Smooth muscle cell (in vitro differentiated cells): Measurements from ENCODE around the gene DCTN1. TPM values are rescaled to one million over a fixed set of nuclear protein-coding genes. Genes with fewer than 3 reads are reported as not detected.
A peak's percentile ranks its signal among the peaks of the same experiment; 100 is the strongest.

Experiments
- DNase-seq: peaks from one replicate; lab custom pipeline; 2025; ENCODE audit not compliant: unreplicated experiment; lab: John Stamatoyannopoulos, UW
- H2AFZ ChIP-seq: fragments of 200-600 bp; sonication (generic); 2 replicates; pipeline ENCODE4 v1.6.0; 2016; ENCODE audit warnings: antibody characterized with exemption, low read depth, mild to moderate bottlenecking
- H3F3A ChIP-seq: fragments of 200-600 bp; sonication (generic); 2 replicates; pipeline ENCODE4 v1.6.0; 2017; ENCODE audit warnings: antibody characterized with exemption, low read depth
- H3K27ac ChIP-seq: fragments of 200-600 bp; sonication (generic); 2 replicates; pipeline ENCODE4 v1.5.1; 2016; ENCODE audit warnings: low read depth, mild to moderate bottlenecking
- H3K27me3 ChIP-seq: fragments of 200-600 bp; sonication (generic); 2 replicates; pipeline ENCODE4 v1.6.1; 2016; ENCODE audit warnings: low read depth, mild to moderate bottlenecking
- H3K36me3 ChIP-seq: fragments of 200-600 bp; sonication (generic); 2 replicates; pipeline ENCODE4 v1.5.1; 2016; ENCODE audit warnings: low read depth
- H3K4me1 ChIP-seq: fragments of 200-600 bp; sonication (generic); 2 replicates; pipeline ENCODE4 v1.5.1; 2016; ENCODE audit warnings: low read depth
- H3K4me2 ChIP-seq: fragments of 200-600 bp; sonication (generic); 2 replicates; pipeline ENCODE4 v1.6.0; 2016; ENCODE audit warnings: mild to moderate bottlenecking
- H3K4me3 ChIP-seq: fragments of 200-600 bp; sonication (generic); 2 replicates; pipeline ENCODE4 v1.5.1; 2016; ENCODE audit warnings: mild to moderate bottlenecking
- H3K79me2 ChIP-seq: fragments of 200-600 bp; sonication (generic); 2 replicates; pipeline ENCODE4 v1.6.0; 2016; ENCODE audit warnings: low read depth, mild to moderate bottlenecking
- H3K9ac ChIP-seq: fragments of 200-600 bp; sonication (generic); 2 replicates; pipeline ENCODE4 v1.6.0; 2016; ENCODE audit warnings: low read depth
- H3K9me3 ChIP-seq: fragments of 200-600 bp; sonication (generic); replicated peaks from 2 replicates; pipeline ENCODE4 v1.5.1; 2016; ENCODE audit warnings: low read depth
- H4K20me1 ChIP-seq: fragments of 200-600 bp; sonication (generic); 2 replicates; pipeline ENCODE4 v1.6.0; 2016; ENCODE audit warnings: low read depth
- WGBS: methylation state at CpG from one replicate; pipeline ENCODE4 v1.1.7; 2016; ENCODE audit warnings: low lambda C conversion rate; 5-methylcytosine and 5-hydroxymethylcytosine counted together
- polyA plus RNA-seq: library from polyadenylated mRNA; unstranded; fragments of >200 nt; fragmentation: Nextera tagmentation; extraction: Ambion mirVana; gene quantifications from 2 replicates; pipeline ENCODE4 v1.2.1, GENCODE V29; 2016
- total RNA-seq: library from RNA; depleted of rRNA; stranded (reverse); fragments of >200 nt; gene quantifications from 2 replicates; pipeline ENCODE4 v1.2.3, GENCODE V29; 2014
- TF ChIP-seq, protein P1 (sequence below): fragments of 200-600 bp; sonication (generic); IDR thresholded peaks from 2 replicates; pipeline ENCODE4 v1.5.1; 2017; ENCODE audit warnings: borderline replicate concordance, mild to moderate bottlenecking, antibody characterized with exemption; ENCODE audit not compliant: insufficient read depth, poor library complexity, severe bottlenecking

The DCTN1 gene
- total RNA-seq = 60.7 and 65.8 TPM in 2 replicates
- 98.3 and 105 TPM in 2 replicates for polyA plus RNA-seq

DNA sequence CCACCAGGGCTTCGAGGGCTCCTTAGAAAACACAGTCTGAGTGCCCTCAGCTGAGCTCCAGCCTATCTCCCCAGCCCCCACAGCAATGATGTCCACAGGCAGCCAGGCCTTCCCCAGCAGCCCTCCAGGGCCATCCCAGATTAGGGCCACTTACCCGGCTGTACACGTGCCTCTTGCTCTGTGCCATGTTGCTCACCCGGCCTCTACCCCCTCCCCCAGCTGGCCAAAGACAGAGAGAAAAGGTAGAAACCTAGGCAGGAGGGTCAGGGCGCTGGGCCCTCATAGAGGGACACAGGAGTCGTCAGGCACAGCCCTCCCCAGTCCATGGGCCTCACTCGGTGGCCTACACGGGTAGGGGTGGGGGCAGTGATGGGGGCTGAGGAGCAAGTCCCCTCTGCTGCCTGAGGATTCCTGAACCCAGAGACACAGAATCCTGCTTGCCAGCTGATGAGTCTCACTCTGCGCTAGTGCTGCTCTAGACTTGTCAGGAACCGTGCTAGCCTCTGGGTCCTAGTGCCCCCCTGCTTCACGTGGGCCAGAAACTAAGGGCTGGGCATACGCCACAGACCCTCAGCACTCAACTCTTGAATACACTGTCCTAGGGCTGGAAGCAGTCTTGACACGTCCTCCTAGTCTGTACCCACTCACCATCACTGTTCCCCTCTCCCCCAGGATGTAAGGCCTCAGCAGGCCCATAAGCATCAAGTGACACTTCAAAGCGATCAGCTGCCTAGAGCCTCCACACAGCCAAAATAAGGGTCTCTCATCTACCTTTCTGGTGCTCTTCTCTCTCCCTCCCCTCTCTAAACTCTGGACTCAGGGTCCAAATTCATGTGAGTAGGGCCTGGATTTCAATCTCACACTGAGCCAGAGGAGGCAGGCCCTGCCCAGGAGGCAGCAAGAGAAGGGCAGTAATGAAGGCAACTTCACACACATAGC is at the start of gene DCTN1:
Gene DCTN1, minus strand, starts transcription at position 461 of the 939 bp plus-strand sequence. Its CDS starts 274 bp downstream, at position 187.
- peaks cover 25% of the 10 kb centered on the region for H3K4me1 ChIP-seq
- H3K4me2 ChIP-seq = peak within 1 kb of the TSS; percentile 85
- peak within 1 kb of the TSS; percentile 38 for H3K9ac ChIP-seq
- peaks cover 82% of the 10 kb centered on the region for H3K79me2 ChIP-seq
- H3K27ac ChIP-seq = peak within 1 kb of the TSS; percentile 77
- H3K9me3 ChIP-seq = no peaks in the 10 kb centered on the region
- peak within 1 kb of the TSS; percentile 46 for H3K4me3 ChIP-seq
- DNase-seq = peak; percentile 32
- peaks cover 81% of the 10 kb centered on the region for H4K20me1 ChIP-seq
- H3K36me3 ChIP-seq = no peaks in the 10 kb centered on the region
- no peaks in the 10 kb centered on the region for H3F3A ChIP-seq
- WGBS = 22% methylated on average over 14 of the region's 14 CpGs
- peak within 1 kb of the TSS; percentile 10 for H2AFZ ChIP-seq
- TF ChIP-seq, protein P1, sequence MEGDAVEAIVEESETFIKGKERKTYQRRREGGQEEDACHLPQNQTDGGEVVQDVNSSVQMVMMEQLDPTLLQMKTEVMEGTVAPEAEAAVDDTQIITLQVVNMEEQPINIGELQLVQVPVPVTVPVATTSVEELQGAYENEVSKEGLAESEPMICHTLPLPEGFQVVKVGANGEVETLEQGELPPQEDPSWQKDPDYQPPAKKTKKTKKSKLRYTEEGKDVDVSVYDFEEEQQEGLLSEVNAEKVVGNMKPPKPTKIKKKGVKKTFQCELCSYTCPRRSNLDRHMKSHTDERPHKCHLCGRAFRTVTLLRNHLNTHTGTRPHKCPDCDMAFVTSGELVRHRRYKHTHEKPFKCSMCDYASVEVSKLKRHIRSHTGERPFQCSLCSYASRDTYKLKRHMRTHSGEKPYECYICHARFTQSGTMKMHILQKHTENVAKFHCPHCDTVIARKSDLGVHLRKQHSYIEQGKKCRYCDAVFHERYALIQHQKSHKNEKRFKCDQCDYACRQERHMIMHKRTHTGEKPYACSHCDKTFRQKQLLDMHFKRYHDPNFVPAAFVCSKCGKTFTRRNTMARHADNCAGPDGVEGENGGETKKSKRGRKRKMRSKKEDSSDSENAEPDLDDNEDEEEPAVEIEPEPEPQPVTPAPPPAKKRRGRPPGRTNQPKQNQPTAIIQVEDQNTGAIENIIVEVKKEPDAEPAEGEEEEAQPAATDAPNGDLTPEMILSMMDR = no peak
- H3K27me3 ChIP-seq = no peaks in the 10 kb centered on the region

GRCh38 chr2:74428675-74429074 is 48.6 kb upstream of the DCTN1 start:
- peaks cover 39% of the 10 kb centered on the region for H3F3A ChIP-seq
- no peak overlapping the region for H3K4me2 ChIP-seq
- H3K27me3 ChIP-seq = no peaks in the 10 kb centered on the region
- H4K20me1 ChIP-seq = peaks cover 38% of the 10 kb centered on the region
- H3K9ac ChIP-seq = no peak overlapping the region
- H2AFZ ChIP-seq = no peak overlapping the region
- peaks cover 5% of the 10 kb centered on the region for H3K36me3 ChIP-seq
- peaks cover 15% of the 10 kb centered on the region for H3K79me2 ChIP-seq
- H3K4me1 ChIP-seq = no peaks in the 10 kb centered on the region
- H3K9me3 ChIP-seq = no peaks in the 10 kb centered on the region
- no peak overlapping the region for H3K27ac ChIP-seq
- no peak overlapping the region for H3K4me3 ChIP-seq
- DNase-seq = no peak
- 90% methylated on average over 5 of the region's 5 CpGs for WGBS
- TF ChIP-seq, protein P1 = no peak

DNA sequence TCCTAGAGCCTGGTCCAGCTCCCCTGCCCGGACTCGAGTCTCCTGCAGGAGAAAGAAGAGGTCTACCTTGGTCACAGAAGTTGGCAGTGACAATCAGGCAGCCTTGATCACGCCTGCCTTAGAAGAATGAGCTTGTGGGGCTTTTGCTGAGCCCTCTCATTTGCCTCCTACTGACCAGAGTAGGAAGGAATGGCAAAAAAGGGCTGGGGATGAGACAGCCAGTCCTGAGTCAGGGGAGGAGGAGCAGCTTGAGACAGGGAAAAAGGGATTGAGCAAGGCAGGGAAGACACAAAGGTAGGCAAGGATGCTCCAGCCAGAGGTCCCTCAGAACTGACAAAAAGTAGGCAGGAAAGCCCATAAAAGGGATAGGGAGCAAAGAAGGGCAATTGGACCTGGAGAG is 47.4 kb upstream of the DCTN1 start:
- TF ChIP-seq, protein P1 = no peak
- DNase-seq = no peak
- H3K9ac ChIP-seq = no peak overlapping the region
- peaks cover 30% of the 10 kb centered on the region for H4K20me1 ChIP-seq
- no peaks in the 10 kb centered on the region for H3K9me3 ChIP-seq
- H3K4me3 ChIP-seq = no peak overlapping the region
- no peak overlapping the region for H3K27ac ChIP-seq
- H3K27me3 ChIP-seq = no peaks in the 10 kb centered on the region
- peaks cover 39% of the 10 kb centered on the region for H3F3A ChIP-seq
- H3K4me1 ChIP-seq = no peaks in the 10 kb centered on the region
- no peak overlapping the region for H3K4me2 ChIP-seq
- no peak overlapping the region for H2AFZ ChIP-seq
- WGBS = 87% methylated on average over 3 of the region's 3 CpGs
- peaks cover 5% of the 10 kb centered on the region for H3K36me3 ChIP-seq
- peaks cover 9% of the 10 kb centered on the region for H3K79me2 ChIP-seq
